Endothelial cell of umbilical vein (primary cell): Measurements from ENCODE around the gene FAM9A. TPM values are rescaled to one million over a fixed set of nuclear protein-coding genes. Genes with fewer than 3 reads are reported as not detected.

Experiments used
- BruUV-seq: library from RNA; stranded (reverse); fragments of 400-500 nt; replicated peaks from 2 replicates; lab custom pipeline; 2021; lab: Mats Ljungman, UMichigan
- CTCF ChIA-PET: fragments of 300-600, 350-600 bp; sonication (Branson Sonifier 250); formaldehyde crosslinking; loops from one replicate; lab custom pipeline; 2021; ENCODE audit warnings: antibody characterized with exemption, inconsistent platforms; lab: Charles Lee
- POLR2A ChIA-PET: fragments of 300-600, 350-600 bp; sonication (Branson Sonifier 250); formaldehyde crosslinking; loops from one replicate; lab custom pipeline; 2021; ENCODE audit warnings: antibody characterized with exemption, inconsistent platforms; lab: Charles Lee
- DNase-seq: peaks from one replicate; pipeline ENCODE4 v3.0.0-alpha.2; 2011; ENCODE audit warnings: low read depth, low spot score
- FAIRE-seq: peaks from 2 replicates; lab custom pipeline; 2011; peaks lifted over from hg19 to GRCh38; lab: Jason Lieb, UNC
- H2AFZ ChIP-seq: 2 replicates; pipeline ENCODE4 v1.6.0; 2012; ENCODE audit warnings: low read depth, low read length, control low read depth, inconsistent platforms
- H3K27ac ChIP-seq: 2 replicates; pipeline ENCODE4 v1.5.1; 2011; ENCODE audit warnings: low read depth, mild to moderate bottlenecking, control low read depth, low read length, moderate library complexity; ENCODE audit not compliant: insufficient read depth
- H3K27me3 ChIP-seq, 2 experiments: 2 replicates each; pipeline versions ENCODE4 v1.6.0 to v1.6.1; 2011; ENCODE audit warnings: low read length in 2 of 2, mixed read lengths in 1 of 2; ENCODE audit not compliant: control insufficient read depth in 2 of 2, insufficient read depth in 2 of 2
- H3K36me3 ChIP-seq, 2 experiments: 2 replicates in 1 of 2; 3 replicates in 1 of 2; pipeline ENCODE4 v1.5.1; 2011; ENCODE audit warnings: low read length in 2 of 2, mild to moderate bottlenecking in 1 of 2, moderate library complexity in 1 of 2; ENCODE audit not compliant: control insufficient read depth in 2 of 2, insufficient read depth in 2 of 2; ENCODE audit errors: extremely low read depth in 1 of 2
- H3K4me1 ChIP-seq: 3 replicates; pipeline ENCODE4 v1.5.1; 2011; ENCODE audit warnings: mild to moderate bottlenecking, low read length; ENCODE audit not compliant: control insufficient read depth, insufficient read depth; ENCODE audit errors: extremely low read depth
- H3K4me2 ChIP-seq: 2 replicates; pipeline ENCODE4 v1.6.1; 2011; ENCODE audit warnings: low read length, control low read depth, mixed read lengths; ENCODE audit not compliant: insufficient read depth
- H3K4me3 ChIP-seq, 3 experiments: fragments of 200-600 bp in 1 of 3; sonication (generic), shearing (Covaris generic) in 1 of 3; replicated peaks in 1 of 3; 2 replicates each; pipeline ENCODE4 v1.5.1; 2011 to 2016; ENCODE audit warnings: control low read depth in 3 of 3, low read length in 3 of 3, mild to moderate bottlenecking in 2 of 3, inconsistent platforms in 1 of 3, low read depth in 1 of 3, moderate library complexity in 1 of 3; ENCODE audit not compliant: insufficient read depth in 1 of 3
- H3K79me2 ChIP-seq: 2 replicates; pipeline ENCODE4 v1.6.0; 2012; ENCODE audit warnings: low read length, inconsistent platforms; ENCODE audit not compliant: control insufficient read depth, insufficient read depth
- H3K9ac ChIP-seq: replicated peaks from 2 replicates; pipeline ENCODE3; 2011; ENCODE audit warnings: low read length, control low read depth; ENCODE audit not compliant: insufficient read depth; ENCODE audit errors: extremely low read depth
- H3K9me1 ChIP-seq: replicated peaks from 3 replicates; pipeline ENCODE4 v1.6.0; 2011; ENCODE audit warnings: mild to moderate bottlenecking, low read length; ENCODE audit not compliant: control insufficient read depth, insufficient read depth; ENCODE audit errors: extremely low read depth
- H3K9me3 ChIP-seq: replicated peaks from 2 replicates; pipeline ENCODE4 v1.5.1; 2012; ENCODE audit warnings: low read length, inconsistent platforms; ENCODE audit not compliant: control insufficient read depth, insufficient read depth
- H4K20me1 ChIP-seq: replicated peaks from 2 replicates; pipeline ENCODE3; 2011; ENCODE audit warnings: mild to moderate bottlenecking, low read length; ENCODE audit not compliant: control insufficient read depth, insufficient read depth; ENCODE audit errors: extremely low read depth
- CTCF ChIP-seq, 2 donors: IDR thresholded peaks; 1 replicate in 1 of 2; 2 replicates in 1 of 2; pipeline ENCODE4 v1.5.1; 2011; ENCODE audit warnings: low read length in 2 of 2, mild to moderate bottlenecking in 2 of 2, moderate library complexity in 2 of 2, control low read depth in 1 of 2, inconsistent platforms in 1 of 2, low read depth in 1 of 2; ENCODE audit not compliant: insufficient read depth in 1 of 2; ENCODE audit errors: extremely low read depth in 1 of 2
- EZH2 ChIP-seq: IDR thresholded peaks from 2 replicates; pipeline ENCODE4 v1.6.1; 2012; ENCODE audit warnings: borderline replicate concordance, low read depth, mild to moderate bottlenecking, moderate library complexity, low read length, inconsistent platforms; ENCODE audit not compliant: severe bottlenecking
- FOS ChIP-seq: IDR thresholded peaks from 2 replicates; pipeline ENCODE4 v1.6.1; 2011; ENCODE audit warnings: mild to moderate bottlenecking, low read length, moderate library complexity, borderline replicate concordance; ENCODE audit not compliant: insufficient read depth
- GATA2 ChIP-seq: IDR thresholded peaks from 2 replicates; pipeline ENCODE4 v1.7.0; 2011; ENCODE audit warnings: low read depth, mild to moderate bottlenecking, moderate library complexity, mixed read lengths, low read length; ENCODE audit not compliant: insufficient read length, insufficient read depth
- JUN ChIP-seq: IDR thresholded peaks from 2 replicates; pipeline ENCODE4 v1.6.1; 2011; ENCODE audit warnings: borderline replicate concordance, low read depth; ENCODE audit not compliant: insufficient read length, insufficient read depth
- MAX ChIP-seq: IDR thresholded peaks from 2 replicates; pipeline ENCODE4 v1.6.1; 2011; ENCODE audit not compliant: insufficient read depth, insufficient read length
- MYC ChIP-seq: IDR thresholded peaks from one replicate; pipeline ENCODE4 v1.6.1; 2011; ENCODE audit warnings: mild to moderate bottlenecking, low read depth, low read length
- POLR2A ChIP-seq: IDR thresholded peaks from 2 replicates; pipeline ENCODE4 v1.6.1; 2012; ENCODE audit warnings: low read depth, mild to moderate bottlenecking, control low read depth, low read length
- POLR2AphosphoS5 ChIP-seq: IDR thresholded peaks from 2 replicates; pipeline ENCODE4 v1.6.1; 2012; ENCODE audit warnings: low read depth, mild to moderate bottlenecking, control low read depth, low read length, moderate library complexity; ENCODE audit not compliant: insufficient read depth
- dilution Hi-C: fragments of 300-500 bp; cut with MboI; formaldehyde crosslinking; loops from one replicate; pipeline ENCODE4 v1.15.0; 2019; ENCODE audit warnings: low sequenced_read_pairs; ENCODE audit not compliant: extremely low pct_ligation_motif_present
- intact Hi-C: fragments of 100-400 bp; cut with micrococcal nuclease; formaldehyde crosslinking; loops from one replicate; pipeline ENCODE4 v1.10.0; 2022
- polyA plus RNA-seq, 4 experiments: library from polyadenylated mRNA; depleted of rRNA in 3 of 4; stranded (reverse) in 3 of 4; unstranded in 1 of 4; fragments of >200 nt; gene quantifications; 2 replicates each; pipeline versions ENCODE4 v1.2.1 to v1.2.3, GENCODE V29; 2011 to 2012; ENCODE audit warnings: missing spikeins in 1 of 4
- total RNA-seq: library from RNA; stranded (reverse); gene quantifications from 2 replicates; pipeline ENCODE4 v1.2.3, GENCODE V29; 2021

The FAM9A gene
- total and polyA plus RNA-seq, 2 donors (not counting 3 experiments of a cell fraction or from before 2014, with no cell fraction given): not detected

DNA sequence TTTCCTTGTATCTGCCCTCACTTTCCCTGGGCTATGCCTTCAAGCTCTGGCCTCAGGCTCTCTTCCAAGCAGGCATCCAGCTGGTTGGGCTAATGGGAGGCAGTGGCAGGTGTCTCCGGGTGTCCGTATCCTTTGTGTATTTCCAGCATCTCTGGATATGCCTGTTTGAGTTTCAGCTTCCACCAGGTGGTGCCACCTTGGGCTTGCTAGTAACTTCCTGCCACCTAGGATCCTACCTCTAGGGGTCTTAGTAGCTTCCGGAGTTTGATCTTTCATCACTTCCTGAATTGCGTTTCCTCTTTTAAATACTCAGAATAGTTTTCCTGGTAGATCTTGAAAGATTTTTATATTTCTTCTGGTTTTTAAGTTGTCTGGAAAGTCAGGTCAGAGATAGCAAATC lies 46.1 kb downstream of the FAM9A start:
- dilution Hi-C loops: no loop called here
- no TSS peak for BruUV-seq
- H3K4me3 ChIP-seq: no peak overlapping the region
- intact Hi-C loops: no loop called here
- DNase-seq (no peak), FAIRE-seq (no peak)
- no peaks in the 10 kb centered on the region for H3K79me2 ChIP-seq
- no peaks in the 10 kb centered on the region for H3K9me3 ChIP-seq
- H3K4me1 ChIP-seq: no peaks in the 10 kb centered on the region
- no peak overlapping the region for H2AFZ ChIP-seq
- ChIA-PET CTCF (interaction anchor here (1.5 kb wide), 1 partner anchor 125 kb away, joined by 3 read pairs; no protein-coding TSS in a partner anchor), POLR2A (no interaction called here)
- no peak overlapping the region for H3K9ac ChIP-seq
- TF ChIP-seq POLR2A (no peak), CTCF (IDR thresholded peaks at IDR 0.05; ENCODE audit: extremely low read depth in 1 of 2, insufficient read depth in 1 of 2, low read depth in 1 of 2, low read length in 2 of 2) (no peak), MYC (no peak), FOS (no peak), JUN (no peak), MAX (no peak), GATA2 (no peak), POLR2AphosphoS5 (no peak), EZH2 (no peak)
- no peaks in the 10 kb centered on the region for H4K20me1 ChIP-seq
- H3K27ac ChIP-seq: no peak overlapping the region
- H3K9me1 ChIP-seq: no peaks in the 10 kb centered on the region
- no peaks in the 10 kb centered on the region for H3K36me3 ChIP-seq
- no peak overlapping the region for H3K4me2 ChIP-seq
- H3K27me3 ChIP-seq: peaks cover 0 to 3% of the 10 kb centered on the region in 2 experiments
